ENCODE measurements around the gene GPR6.

GPR6 gene

DNA sequence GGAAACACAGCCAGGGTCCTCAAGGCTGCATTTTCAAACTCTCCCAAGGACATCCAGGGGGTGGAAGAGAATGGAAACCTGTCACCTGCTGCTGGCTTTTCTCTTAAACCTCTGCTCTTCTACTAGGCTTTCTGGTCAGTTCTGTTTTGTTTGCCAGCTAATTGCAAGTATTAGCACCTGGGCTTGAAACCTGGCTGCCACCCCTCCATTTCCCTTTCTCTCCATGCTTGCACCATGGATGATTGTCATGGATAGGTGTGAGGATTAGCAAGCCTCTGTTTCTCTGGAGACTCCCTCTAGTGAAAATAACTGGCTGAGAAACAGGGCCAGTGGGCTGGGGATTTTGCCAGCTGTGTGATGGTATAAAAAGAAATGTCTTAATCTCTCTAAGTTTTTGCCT is 33.0 kb upstream of the GPR6 start:
- Histone ChIP-seq H3K27ac (no peak overlapping the region), H3K4me3 (IDR thresholded peaks at IDR 0.05; ENCODE audit: insufficient read depth, low read depth, low read length) (no peak overlapping the region)

DNA sequence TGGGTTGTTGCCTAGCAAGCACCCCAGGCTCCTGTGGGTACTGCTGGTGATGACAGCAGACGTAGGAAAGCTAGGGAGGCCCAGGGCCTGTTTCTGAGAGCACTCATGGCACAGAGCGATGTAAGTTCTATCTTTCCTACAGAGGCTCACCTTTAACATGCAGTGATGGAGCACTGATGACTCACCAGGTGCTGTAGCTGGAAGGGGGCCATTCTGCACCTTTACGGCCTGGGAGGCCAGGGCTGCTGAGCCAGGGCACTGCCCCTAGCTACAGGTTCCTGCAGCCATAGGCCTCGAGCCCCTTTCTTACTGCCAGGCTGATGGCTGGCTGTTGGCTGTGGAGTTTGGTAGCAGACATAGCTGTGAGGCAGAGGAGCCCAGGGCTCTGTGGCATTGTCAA is 31.1 kb upstream of the GPR6 start:
- no peak overlapping the region for H2AFZ ChIP-seq (ENCODE audit: low read depth)
- H3K9ac ChIP-seq, result no peak overlapping the region
- H3K4me2 ChIP-seq, result no peak overlapping the region
- H3K36me3 ChIP-seq (ENCODE audit: insufficient read depth), result no peaks in the 10 kb centered on the region
- H3K4me3 ChIP-seq (IDR thresholded peaks at IDR 0.05; ENCODE audit: insufficient read depth, low read depth, low read length), result no peak overlapping the region
- H3K27ac ChIP-seq, result no peak overlapping the region
- TF ChIP-seq, protein P1, sequence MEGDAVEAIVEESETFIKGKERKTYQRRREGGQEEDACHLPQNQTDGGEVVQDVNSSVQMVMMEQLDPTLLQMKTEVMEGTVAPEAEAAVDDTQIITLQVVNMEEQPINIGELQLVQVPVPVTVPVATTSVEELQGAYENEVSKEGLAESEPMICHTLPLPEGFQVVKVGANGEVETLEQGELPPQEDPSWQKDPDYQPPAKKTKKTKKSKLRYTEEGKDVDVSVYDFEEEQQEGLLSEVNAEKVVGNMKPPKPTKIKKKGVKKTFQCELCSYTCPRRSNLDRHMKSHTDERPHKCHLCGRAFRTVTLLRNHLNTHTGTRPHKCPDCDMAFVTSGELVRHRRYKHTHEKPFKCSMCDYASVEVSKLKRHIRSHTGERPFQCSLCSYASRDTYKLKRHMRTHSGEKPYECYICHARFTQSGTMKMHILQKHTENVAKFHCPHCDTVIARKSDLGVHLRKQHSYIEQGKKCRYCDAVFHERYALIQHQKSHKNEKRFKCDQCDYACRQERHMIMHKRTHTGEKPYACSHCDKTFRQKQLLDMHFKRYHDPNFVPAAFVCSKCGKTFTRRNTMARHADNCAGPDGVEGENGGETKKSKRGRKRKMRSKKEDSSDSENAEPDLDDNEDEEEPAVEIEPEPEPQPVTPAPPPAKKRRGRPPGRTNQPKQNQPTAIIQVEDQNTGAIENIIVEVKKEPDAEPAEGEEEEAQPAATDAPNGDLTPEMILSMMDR (conservative IDR thresholded peaks at IDR 0.05; ENCODE audit: low read depth, low read length), result no peak
- H3K79me2 ChIP-seq (ENCODE audit: insufficient read depth, low read depth), result no peaks in the 10 kb centered on the region
- no peaks in the 10 kb centered on the region for H4K20me1 ChIP-seq (ENCODE audit: insufficient read depth)
- H3K4me1 ChIP-seq (ENCODE audit: low read depth, poor library complexity, severe bottlenecking), result no peaks in the 10 kb centered on the region
- no peaks in the 10 kb centered on the region for H3K27me3 ChIP-seq (ENCODE audit: insufficient read depth, low read depth)

More for the DNA sequence above, 33.0 kb upstream of the GPR6 start:
- Histone ChIP-seq H3K4me2 (no peak overlapping the region), H4K20me1 (ENCODE audit: insufficient read depth) (no peaks in the 10 kb centered on the region), H3K4me1 (ENCODE audit: low read depth, poor library complexity, severe bottlenecking) (no peaks in the 10 kb centered on the region), H2AFZ (ENCODE audit: low read depth) (no peak overlapping the region), H3K79me2 (ENCODE audit: insufficient read depth, low read depth) (no peaks in the 10 kb centered on the region), H3K9ac (no peak overlapping the region), H3K27me3 (ENCODE audit: insufficient read depth, low read depth) (no peaks in the 10 kb centered on the region), H3K36me3 (ENCODE audit: insufficient read depth) (no peaks in the 10 kb centered on the region)
- TF ChIP-seq, protein P1 (conservative IDR thresholded peaks at IDR 0.05; ENCODE audit: low read depth, low read length), result no peak

DNA sequence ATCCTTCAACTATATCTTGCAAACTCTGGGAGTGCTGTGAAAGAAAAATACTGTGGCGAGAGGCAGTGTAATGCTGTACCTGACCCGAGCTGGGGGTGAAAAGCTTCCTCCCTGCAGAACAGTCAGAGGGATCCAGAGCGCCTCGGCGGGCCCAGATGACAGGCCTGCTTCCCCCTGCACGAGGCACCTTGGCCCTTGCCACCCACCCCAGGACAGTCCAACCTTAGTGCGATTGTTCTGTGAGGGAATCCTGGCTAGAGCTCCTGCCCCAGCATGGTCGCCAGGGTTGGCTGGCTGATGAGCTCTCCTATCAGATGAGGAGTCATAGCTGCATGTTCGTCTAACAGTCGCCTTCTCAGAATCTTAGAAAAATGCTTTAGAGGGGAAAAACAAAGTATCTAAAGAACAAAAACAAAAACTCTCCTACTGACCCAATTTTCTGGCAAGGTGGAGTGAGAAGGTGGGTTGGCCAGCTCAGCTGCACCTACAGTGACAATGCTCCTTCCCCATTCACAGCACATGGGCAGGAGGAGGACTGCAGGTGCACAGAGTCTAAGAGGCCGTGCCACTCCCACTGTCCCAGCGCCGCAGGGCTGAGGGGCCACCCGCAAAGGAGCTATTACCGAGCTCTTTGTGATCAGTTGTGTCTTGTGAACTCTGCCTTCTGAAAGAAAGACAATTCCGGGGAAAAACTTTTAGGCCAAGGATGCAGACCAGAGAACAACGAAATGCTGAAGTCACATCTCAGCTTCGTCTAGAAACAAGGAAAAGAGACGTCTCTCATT is 28.6 kb upstream of the GPR6 start:
- Histone ChIP-seq H3K4me1 (ENCODE audit: low read depth, poor library complexity, severe bottlenecking) (no peaks in the 10 kb centered on the region), H2AFZ (ENCODE audit: low read depth) (no peak overlapping the region), H4K20me1 (ENCODE audit: insufficient read depth) (no peaks in the 10 kb centered on the region), H3K9ac (no peak overlapping the region), H3K4me3 (IDR thresholded peaks at IDR 0.05; ENCODE audit: insufficient read depth, low read depth, low read length) (no peak overlapping the region), H3K79me2 (ENCODE audit: insufficient read depth, low read depth) (no peaks in the 10 kb centered on the region), H3K36me3 (ENCODE audit: insufficient read depth) (no peaks in the 10 kb centered on the region), H3K27ac (no peak overlapping the region), H3K4me2 (no peak overlapping the region), H3K27me3 (ENCODE audit: insufficient read depth, low read depth) (no peaks in the 10 kb centered on the region)
- TF ChIP-seq, protein P1 (conservative IDR thresholded peaks at IDR 0.05; ENCODE audit: low read depth, low read length), result no peak

DNA sequence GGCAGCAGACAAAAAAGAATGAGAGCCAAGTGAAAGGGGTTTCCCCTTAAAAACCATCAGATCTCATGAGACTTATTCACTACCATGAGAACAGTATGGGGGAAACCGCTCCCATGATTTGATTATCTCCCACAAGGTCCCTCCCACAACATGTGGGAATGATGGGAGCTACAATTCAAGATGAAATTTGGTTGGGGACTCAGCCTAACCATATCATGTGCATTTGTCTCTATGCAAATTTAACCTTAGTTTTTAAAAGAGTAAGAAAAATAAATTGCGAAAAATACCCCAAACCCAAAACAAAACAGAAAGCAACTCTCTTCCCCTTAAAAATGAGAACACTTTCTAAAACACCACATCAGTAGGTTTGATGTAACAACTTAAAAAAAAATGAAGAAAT is 22.6 kb upstream of the GPR6 start:
- Histone ChIP-seq H3K36me3 (ENCODE audit: insufficient read depth) (no peaks in the 10 kb centered on the region), H2AFZ (ENCODE audit: low read depth) (no peak overlapping the region), H3K27me3 (ENCODE audit: insufficient read depth, low read depth) (no peaks in the 10 kb centered on the region), H3K79me2 (ENCODE audit: insufficient read depth, low read depth) (no peaks in the 10 kb centered on the region), H3K4me1 (ENCODE audit: low read depth, poor library complexity, severe bottlenecking) (no peaks in the 10 kb centered on the region), H3K4me3 (IDR thresholded peaks at IDR 0.05; ENCODE audit: insufficient read depth, low read depth, low read length) (no peak overlapping the region), H4K20me1 (ENCODE audit: insufficient read depth) (no peaks in the 10 kb centered on the region), H3K4me2 (no peak overlapping the region), H3K27ac (no peak overlapping the region), H3K9ac (no peak overlapping the region)
- TF ChIP-seq, protein P1 (conservative IDR thresholded peaks at IDR 0.05; ENCODE audit: low read depth, low read length), result no peak

All from KMS-11 (cell line).